Upper lobe of right lung (tissue), 1 donor: ENCODE measurements around the gene KCNJ13. TPM values are rescaled to one million over a fixed set of nuclear protein-coding genes. Genes with fewer than 3 reads are reported as not detected.

Source experiments
- ATAC-seq: fragments of 200-7000 bp; cut with Tn5 transposase; one replicate; pipeline ENCODE4 v1.9.1; 2020; ENCODE audit warnings: mild to moderate bottlenecking, moderate library complexity
- DNase-seq: peaks from one replicate; pipeline ENCODE4 v3.0.0-alpha.2; 2020
- H3K27ac ChIP-seq: fragments of 200-600 bp; one replicate; pipeline ENCODE4 v1.8.0; 2022
- H3K27me3 ChIP-seq: fragments of 200-600 bp; one replicate; pipeline ENCODE4 v1.8.0; 2022; ENCODE audit warnings: mild to moderate bottlenecking
- H3K36me3 ChIP-seq: fragments of 200-600 bp; one replicate; pipeline ENCODE4 v1.8.0; 2022
- H3K4me1 ChIP-seq: fragments of 200-600 bp; one replicate; pipeline ENCODE4 v1.8.0; 2022
- H3K4me3 ChIP-seq: fragments of 200-600 bp; one replicate; pipeline ENCODE4 v1.8.0; 2022; ENCODE audit warnings: mild to moderate bottlenecking
- H3K9me3 ChIP-seq: fragments of 200-600 bp; one replicate; pipeline ENCODE4 v1.8.0; 2022
- intact Hi-C: fragments of 100-400 bp; cut with DNase I; formaldehyde crosslinking; loops from one replicate; pipeline ENCODE4 v1.11.0; 2022
- total RNA-seq: library from RNA; stranded (reverse); fragmentation: NEBNext Ultra II Directional; extraction: Animal tissue kit (Norgen Biotek cat#: 25700); gene quantifications from one replicate; pipeline ENCODE4 v1.2.1, GENCODE V29; 2021
- TF ChIP-seq, protein P1 (sequence below): fragments of 200-600 bp; IDR thresholded peaks from one replicate; pipeline ENCODE4 v1.8.0; 2022; ENCODE audit warnings: antibody characterized with exemption
- donor health status: DM: no; HTN: yes; CAD: no; lungs with severe emphysema.

KCNJ13 gene
- total RNA-seq, 1 donor from 2014 or later: not detected

DNA sequence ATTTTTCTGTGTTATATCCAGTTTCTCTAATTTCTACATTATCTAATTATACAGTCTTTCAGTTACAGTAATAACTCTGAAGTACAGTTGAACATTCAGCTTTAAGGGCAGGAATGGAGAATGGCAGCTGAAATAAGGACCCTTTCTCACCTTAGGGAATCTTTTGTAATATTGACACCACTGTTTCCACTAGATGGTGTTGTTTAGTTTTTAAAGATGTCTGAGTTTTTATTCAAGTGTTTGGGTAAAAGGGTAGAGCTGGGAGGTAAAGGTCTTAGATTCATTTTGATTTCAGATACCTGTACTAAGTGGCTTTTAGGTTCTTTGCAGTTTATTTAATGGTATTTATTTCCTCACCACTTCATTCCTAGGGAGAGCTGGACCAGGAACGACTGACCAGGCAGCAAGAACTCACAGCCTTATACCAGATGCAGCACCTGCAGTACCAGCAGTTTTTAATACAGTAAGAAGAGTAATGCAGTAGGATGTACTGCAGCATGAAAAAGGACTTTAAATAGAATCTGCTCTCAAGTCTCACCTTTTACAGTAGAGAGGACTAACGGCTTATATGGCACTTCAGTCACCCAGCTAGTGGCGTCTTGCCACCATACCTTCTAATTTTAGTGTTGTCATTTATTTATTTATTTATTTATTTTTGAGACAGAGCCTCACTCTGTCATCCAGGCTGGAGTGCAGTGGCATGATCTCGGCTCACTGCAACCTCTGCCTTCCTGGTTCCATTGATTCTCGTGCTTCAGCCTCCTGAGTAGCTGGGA lies 33.2 kb upstream of the KCNJ13 start:
- no peak for ATAC-seq
- TF ChIP-seq, protein P1, sequence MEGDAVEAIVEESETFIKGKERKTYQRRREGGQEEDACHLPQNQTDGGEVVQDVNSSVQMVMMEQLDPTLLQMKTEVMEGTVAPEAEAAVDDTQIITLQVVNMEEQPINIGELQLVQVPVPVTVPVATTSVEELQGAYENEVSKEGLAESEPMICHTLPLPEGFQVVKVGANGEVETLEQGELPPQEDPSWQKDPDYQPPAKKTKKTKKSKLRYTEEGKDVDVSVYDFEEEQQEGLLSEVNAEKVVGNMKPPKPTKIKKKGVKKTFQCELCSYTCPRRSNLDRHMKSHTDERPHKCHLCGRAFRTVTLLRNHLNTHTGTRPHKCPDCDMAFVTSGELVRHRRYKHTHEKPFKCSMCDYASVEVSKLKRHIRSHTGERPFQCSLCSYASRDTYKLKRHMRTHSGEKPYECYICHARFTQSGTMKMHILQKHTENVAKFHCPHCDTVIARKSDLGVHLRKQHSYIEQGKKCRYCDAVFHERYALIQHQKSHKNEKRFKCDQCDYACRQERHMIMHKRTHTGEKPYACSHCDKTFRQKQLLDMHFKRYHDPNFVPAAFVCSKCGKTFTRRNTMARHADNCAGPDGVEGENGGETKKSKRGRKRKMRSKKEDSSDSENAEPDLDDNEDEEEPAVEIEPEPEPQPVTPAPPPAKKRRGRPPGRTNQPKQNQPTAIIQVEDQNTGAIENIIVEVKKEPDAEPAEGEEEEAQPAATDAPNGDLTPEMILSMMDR: no peak

DNA sequence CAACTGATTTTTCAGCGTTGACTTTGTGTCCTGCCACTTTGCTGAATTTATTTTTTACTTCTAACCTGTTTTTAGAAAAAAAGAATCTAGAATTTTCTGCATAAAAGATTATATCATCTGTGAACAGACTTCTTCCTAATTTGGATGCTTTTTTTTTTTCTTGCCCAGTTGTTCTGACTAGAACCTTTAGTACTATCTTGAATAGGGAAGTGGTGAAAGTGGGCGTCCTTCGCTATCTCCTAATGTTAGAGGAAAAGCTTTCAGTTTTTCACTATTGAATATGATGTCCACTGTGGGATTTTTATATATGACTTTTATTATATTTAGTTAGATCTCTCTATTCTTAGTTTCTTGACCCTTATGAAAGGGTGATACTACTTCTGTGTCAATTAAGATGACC lies 25.7 kb upstream of the KCNJ13 start:
- intact Hi-C loops: no loop called here
- Histone ChIP-seq H3K4me1 (no peaks in the 10 kb centered on the region), H3K27ac (no peak overlapping the region), H3K36me3 (peaks cover 41% of the 10 kb centered on the region), H3K9me3 (no peaks in the 10 kb centered on the region), H3K4me3 (no peak overlapping the region), H3K27me3 (no peaks in the 10 kb centered on the region)
- DNase-seq (no peak), ATAC-seq (peak; percentile 53)
- TF ChIP-seq, protein P1: no peak

More for the DNA sequence above, 33.2 kb upstream of the KCNJ13 start:
- Histone ChIP-seq H3K27me3 (no peaks in the 10 kb centered on the region), H3K9me3 (no peaks in the 10 kb centered on the region), H3K36me3 (peaks cover 94% of the 10 kb centered on the region), H3K4me1 (no peaks in the 10 kb centered on the region), H3K27ac (no peak overlapping the region), H3K4me3 (no peak overlapping the region)
- intact Hi-C loops: no loop called here
- no peak for DNase-seq

DNA sequence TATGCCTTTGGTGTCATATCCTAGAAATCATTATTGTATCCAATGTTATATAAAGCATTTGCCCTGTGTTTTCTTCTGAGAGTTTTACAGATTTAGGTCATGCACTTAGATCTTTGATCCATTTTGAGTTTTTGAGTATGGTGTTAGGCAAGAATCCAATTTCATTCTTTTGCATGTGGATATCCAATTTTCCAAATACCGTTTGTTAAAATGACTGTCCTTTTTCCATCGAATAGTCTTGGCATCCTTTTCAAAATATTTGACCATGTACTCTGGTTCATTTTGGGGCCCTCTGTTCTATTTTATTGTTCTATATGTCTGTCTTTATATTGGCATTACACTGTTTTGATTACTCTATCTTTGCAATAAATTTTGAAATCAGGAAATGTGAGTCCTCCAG lies 23.8 kb upstream of the KCNJ13 start:
- intact Hi-C loops: no loop called here
- H3K27me3 ChIP-seq: no peaks in the 10 kb centered on the region
- H3K36me3 ChIP-seq: peaks cover 41% of the 10 kb centered on the region
- TF ChIP-seq, protein P1: no peak
- no peak overlapping the region for H3K27ac ChIP-seq
- H3K4me3 ChIP-seq: no peak overlapping the region
- no peaks in the 10 kb centered on the region for H3K9me3 ChIP-seq
- no peak for ATAC-seq
- H3K4me1 ChIP-seq: no peaks in the 10 kb centered on the region
- no peak for DNase-seq

DNA sequence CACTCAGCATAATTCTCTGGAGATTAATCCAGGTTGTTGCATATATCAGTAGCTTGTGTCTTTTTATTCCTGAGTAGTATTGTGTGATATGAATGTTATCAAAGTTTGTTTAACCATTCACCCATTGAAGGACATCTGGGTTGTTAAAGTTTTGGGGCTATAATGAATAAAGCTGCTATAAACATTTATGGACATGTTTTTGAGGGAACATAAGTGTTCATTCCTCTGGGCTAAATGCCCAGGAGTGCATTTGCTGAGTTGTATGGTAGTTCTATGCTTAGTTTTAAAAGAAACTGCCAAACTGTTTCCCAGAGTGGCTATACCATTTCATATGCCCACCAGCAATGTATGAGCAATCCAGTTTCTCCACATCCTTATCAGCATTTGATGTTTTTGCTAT lies 21.8 kb upstream of the KCNJ13 start:
- Histone ChIP-seq H3K4me1 (no peaks in the 10 kb centered on the region), H3K36me3 (peaks cover 57% of the 10 kb centered on the region), H3K9me3 (no peaks in the 10 kb centered on the region), H3K4me3 (no peak overlapping the region), H3K27me3 (no peaks in the 10 kb centered on the region), H3K27ac (no peak overlapping the region)
- intact Hi-C loops: no loop called here
- DNase-seq (no peak), ATAC-seq (no peak)
- TF ChIP-seq, protein P1: no peak

DNA sequence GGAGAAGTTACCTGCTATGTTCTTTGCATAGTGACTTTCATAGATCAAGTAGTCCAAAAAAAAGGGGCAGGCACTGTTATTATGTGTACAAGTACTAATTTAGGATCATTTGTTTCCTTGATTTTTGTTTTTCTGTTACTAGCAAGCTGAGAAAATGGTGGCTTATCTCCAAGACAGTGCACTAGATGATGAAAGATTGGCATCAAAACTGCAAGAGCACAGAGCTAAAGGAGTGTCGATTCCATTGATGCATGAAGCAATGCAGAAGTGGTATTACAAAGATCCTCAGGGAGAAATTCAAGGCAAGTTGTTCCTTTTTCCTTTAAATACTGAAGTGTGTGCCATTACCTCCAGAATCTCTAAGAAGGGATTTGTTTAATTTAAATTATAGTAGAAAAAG lies 19.6 kb upstream of the KCNJ13 start:
- H3K4me3 ChIP-seq: no peak overlapping the region
- no peaks in the 10 kb centered on the region for H3K27me3 ChIP-seq
- H3K36me3 ChIP-seq: peaks cover 74% of the 10 kb centered on the region
- intact Hi-C loops: no loop called here
- H3K27ac ChIP-seq: no peak overlapping the region
- ATAC-seq: no peak
- TF ChIP-seq, protein P1: no peak
- H3K4me1 ChIP-seq: no peaks in the 10 kb centered on the region
- no peak for DNase-seq
- H3K9me3 ChIP-seq: no peaks in the 10 kb centered on the region
